ENCODE measurements around the gene PODXL2.

DNA sequence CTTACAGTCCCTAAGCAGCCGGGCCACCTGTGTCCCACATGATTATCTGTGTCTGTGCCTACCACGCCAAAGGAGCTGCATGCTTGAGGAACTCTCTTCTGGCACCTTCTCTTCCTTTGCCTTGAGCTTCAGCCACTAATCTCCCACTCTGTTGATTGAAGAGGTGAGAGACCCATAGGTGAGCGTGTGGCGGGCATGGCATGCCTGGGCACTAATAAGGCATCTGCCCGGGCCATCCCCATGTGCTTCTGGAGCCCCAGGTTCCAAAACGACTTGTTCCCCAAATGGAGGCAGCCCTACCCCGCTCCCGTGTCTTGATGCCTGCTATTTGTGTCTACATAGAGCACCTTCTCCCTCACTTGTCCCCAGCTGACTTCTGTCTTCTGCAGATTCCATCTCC lies 17.7 kb upstream of the PODXL2 start:
- TF ChIP-seq SP1 (IDR thresholded peaks at IDR 0.05) = no peak
- no peak for TF ChIP-seq BHLHE40 (IDR thresholded peaks at IDR 0.05; ENCODE audit: borderline replicate concordance)
- no peak for TF ChIP-seq FOXK2 (IDR thresholded peaks at IDR 0.05)
- TF ChIP-seq L3MBTL2 (conservative IDR thresholded peaks at IDR 0.05) = no peak
- TF ChIP-seq LEF1 (IDR thresholded peaks at IDR 0.05; ENCODE audit: borderline replicate concordance) = no peak
- TF ChIP-seq FOXM1 (IDR thresholded peaks at IDR 0.05; ENCODE audit: borderline replicate concordance) = no peak
